ENCODE data around the gene ZNF518A.

The ZNF518A gene

GRCh38 chr10:96129387-96130325 lies at the start of gene ZNF518A:
ZNF518A (plus strand) TSS chr10:96130297; CDS start chr10:96156323, 26,026 bp downstream.
- H3K4me3 ChIP-seq (ENCODE audit: low read depth, low read length), result peak within 1 kb of the TSS; percentile 62
- peak; percentile 100 for DNase-seq (ENCODE audit: low read depth)
- TF ChIP-seq CTCF (IDR thresholded peaks at IDR 0.05; ENCODE audit: insufficient read depth, low read depth, low read length, missing control alignments), result no peak

GRCh38 chr10:96082153-96082552 lies 47.9 kb upstream of the ZNF518A start:
- H3K4me3 ChIP-seq (ENCODE audit: low read depth, low read length), result no peak overlapping the region
- no peak for TF ChIP-seq CTCF (IDR thresholded peaks at IDR 0.05; ENCODE audit: insufficient read depth, low read depth, low read length, missing control alignments)
- peak; percentile 19 for DNase-seq (ENCODE audit: low read depth)

GRCh38 chr10:96082748-96083147 lies 47.3 kb upstream of the ZNF518A start:
- H3K4me3 ChIP-seq (ENCODE audit: low read depth, low read length), result no peak overlapping the region
- TF ChIP-seq CTCF (IDR thresholded peaks at IDR 0.05; ENCODE audit: insufficient read depth, low read depth, low read length, missing control alignments), result no peak
- no peak for DNase-seq (ENCODE audit: low read depth)

GRCh38 chr10:96089116-96089515 lies 41.0 kb upstream of the ZNF518A start:
- TF ChIP-seq CTCF (IDR thresholded peaks at IDR 0.05; ENCODE audit: insufficient read depth, low read depth, low read length, missing control alignments), result no peak
- DNase-seq (ENCODE audit: low read depth), result no peak
- peak overlapping the region; percentile 90 for H3K4me3 ChIP-seq (ENCODE audit: low read depth, low read length)

- peak overlapping the region; percentile 90 for H3K4me3 ChIP-seq (ENCODE audit: low read depth, low read length)
- TF ChIP-seq CTCF (IDR thresholded peaks at IDR 0.05; ENCODE audit: insufficient read depth, low read depth, low read length, missing control alignments), result no peak
- DNase-seq (ENCODE audit: low read depth), result peak; percentile 99
Observed at GRCh38 chr10:96089670-96090462, 40.2 kb upstream of the ZNF518A start.

GRCh38 chr10:96090463-96090800 lies 39.7 kb upstream of the ZNF518A start:
- no peak for TF ChIP-seq CTCF (IDR thresholded peaks at IDR 0.05; ENCODE audit: insufficient read depth, low read depth, low read length, missing control alignments)
- H3K4me3 ChIP-seq (ENCODE audit: low read depth, low read length), result peak overlapping the region; percentile 90
- no peak for DNase-seq (ENCODE audit: low read depth)

Data from GM12865 (cell line).